ENCODE results near the gene RYR3. TPM values are rescaled to one million over a fixed set of nuclear protein-coding genes. Genes with fewer than 3 reads are reported as not detected.

RYR3 gene
- total and polyA plus RNA-seq, 2 donors (not counting 1 experiment from before 2014, with no cell fraction given): not detected

DNA sequence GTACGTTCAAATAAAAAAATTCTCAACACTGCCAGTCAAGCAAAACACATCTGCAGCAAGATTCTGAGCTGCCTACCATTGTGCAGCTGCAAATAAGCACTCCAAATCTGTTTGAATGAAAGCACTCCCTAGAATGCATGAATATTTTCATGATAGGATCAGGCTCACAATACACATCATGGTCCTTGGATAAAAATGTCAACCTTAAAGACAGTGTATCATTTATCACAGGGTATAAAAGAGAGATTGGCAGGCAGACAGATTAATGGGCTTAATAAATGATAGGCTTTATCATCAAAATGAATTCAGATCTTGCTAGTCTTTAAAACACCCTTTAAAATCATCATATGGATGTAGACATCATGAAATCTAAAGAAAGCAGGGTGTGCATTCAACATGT, 9.2 kb downstream of the RYR3 start:
- Histone ChIP-seq H3K4me3 (ENCODE audit: control extremely low read depth in 1 of 5, extremely low read depth in 1 of 5, insufficient read depth in 1 of 5, low read depth in 2 of 5, low read length in 4 of 5) (no peak overlapping the region), H3K27ac (ENCODE audit: low read length in 2 of 2) (no peak overlapping the region), H3K4me1 (ENCODE audit: control insufficient read depth in 2 of 2, insufficient read depth in 2 of 2, low read length in 2 of 2) (peaks cover 0 to 13% of the 10 kb centered on the region in 2 donors), H3K9me3 (ENCODE audit: control extremely low read depth in 1 of 3, control insufficient read depth in 2 of 3, insufficient read depth in 1 of 3, low read length in 2 of 3) (no peaks in the 10 kb centered on the region), H3K9ac (ENCODE audit: low read length) (no peak overlapping the region), H2AFZ (ENCODE audit: insufficient read depth, low read depth, low read length, poor library complexity, severe bottlenecking) (no peak overlapping the region), H3K4me2 (replicated peaks; ENCODE audit: low read depth, low read length, poor library complexity, severe bottlenecking) (no peak overlapping the region), H4K20me1 (ENCODE audit: control insufficient read depth, insufficient read depth, low read length, poor library complexity, severe bottlenecking) (no peaks in the 10 kb centered on the region), H3K36me3 (replicated peaks in 1 of 2; ENCODE audit: control extremely low read depth in 1 of 2, control insufficient read depth in 1 of 2, extremely low read depth in 1 of 2, insufficient read depth in 2 of 2, low read length in 1 of 2) (no peaks in the 10 kb centered on the region), H3K79me2 (ENCODE audit: control insufficient read depth, insufficient read depth, low read length) (no peaks in the 10 kb centered on the region), H3K27me3 (replicated peaks in 1 of 4; ENCODE audit: control extremely low read depth in 1 of 4, control insufficient read depth in 3 of 4, insufficient read depth in 4 of 4, low read length in 3 of 4) (peaks cover 0 to 7% (median 2%) of the 10 kb centered on the region in 4 experiments)
- DNase-seq (no peak), ATAC-seq (ENCODE audit: low read depth) (no peak)
- CTCF ChIA-PET: no interaction called here
- WGBS (ENCODE audit: insufficient coverage): no CpG with 5 or more reads among the region's 1 CpG
- Mint-ChIP-seq H3K4me1 (peaks cover 6% of the 10 kb centered on the region), H3K27ac (no peak overlapping the region), H3K4me3 (no peak overlapping the region), H3K9me3 (ENCODE audit: insufficient read depth) (no peaks in the 10 kb centered on the region), H3K27me3 (peaks cover 28% of the 10 kb centered on the region)
- POLR2A ChIA-PET: no interaction called here
- TF ChIP-seq EZH2 (IDR thresholded peaks at IDR 0.05; ENCODE audit: borderline replicate concordance, insufficient read depth, low read depth, low read length, poor library complexity, severe bottlenecking): no peak
- TF ChIP-seq, protein P1, sequence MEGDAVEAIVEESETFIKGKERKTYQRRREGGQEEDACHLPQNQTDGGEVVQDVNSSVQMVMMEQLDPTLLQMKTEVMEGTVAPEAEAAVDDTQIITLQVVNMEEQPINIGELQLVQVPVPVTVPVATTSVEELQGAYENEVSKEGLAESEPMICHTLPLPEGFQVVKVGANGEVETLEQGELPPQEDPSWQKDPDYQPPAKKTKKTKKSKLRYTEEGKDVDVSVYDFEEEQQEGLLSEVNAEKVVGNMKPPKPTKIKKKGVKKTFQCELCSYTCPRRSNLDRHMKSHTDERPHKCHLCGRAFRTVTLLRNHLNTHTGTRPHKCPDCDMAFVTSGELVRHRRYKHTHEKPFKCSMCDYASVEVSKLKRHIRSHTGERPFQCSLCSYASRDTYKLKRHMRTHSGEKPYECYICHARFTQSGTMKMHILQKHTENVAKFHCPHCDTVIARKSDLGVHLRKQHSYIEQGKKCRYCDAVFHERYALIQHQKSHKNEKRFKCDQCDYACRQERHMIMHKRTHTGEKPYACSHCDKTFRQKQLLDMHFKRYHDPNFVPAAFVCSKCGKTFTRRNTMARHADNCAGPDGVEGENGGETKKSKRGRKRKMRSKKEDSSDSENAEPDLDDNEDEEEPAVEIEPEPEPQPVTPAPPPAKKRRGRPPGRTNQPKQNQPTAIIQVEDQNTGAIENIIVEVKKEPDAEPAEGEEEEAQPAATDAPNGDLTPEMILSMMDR (IDR thresholded peaks at IDR 0.05): no peak
- intact Hi-C loops (cut with micrococcal nuclease): no loop called here

- Mint-ChIP-seq H3K9me3 (ENCODE audit: insufficient read depth) (peaks cover 3% of the 10 kb centered on the region), H3K27ac (no peak overlapping the region), H3K4me1 (peaks cover 6% of the 10 kb centered on the region), H3K27me3 (peaks cover 29% of the 10 kb centered on the region), H3K4me3 (no peak overlapping the region)
- CTCF ChIA-PET: no interaction called here
- Histone ChIP-seq H3K79me2 (ENCODE audit: control insufficient read depth, insufficient read depth, low read length) (no peaks in the 10 kb centered on the region), H3K4me3 (ENCODE audit: control extremely low read depth in 1 of 5, extremely low read depth in 1 of 5, insufficient read depth in 1 of 5, low read depth in 2 of 5, low read length in 4 of 5) (no peak overlapping the region), H2AFZ (ENCODE audit: insufficient read depth, low read depth, low read length, poor library complexity, severe bottlenecking) (no peak overlapping the region), H3K9ac (ENCODE audit: low read length) (no peak overlapping the region), H3K27me3 (replicated peaks in 1 of 4; ENCODE audit: control extremely low read depth in 1 of 4, control insufficient read depth in 3 of 4, insufficient read depth in 4 of 4, low read length in 3 of 4) (peaks cover 0 to 6% (median 2%) of the 10 kb centered on the region in 4 experiments), H3K4me1 (ENCODE audit: control insufficient read depth in 2 of 2, insufficient read depth in 2 of 2, low read length in 2 of 2) (peaks cover 0 to 13% of the 10 kb centered on the region in 2 donors), H3K27ac (ENCODE audit: low read length in 2 of 2) (no peak overlapping the region), H3K9me3 (ENCODE audit: control extremely low read depth in 1 of 3, control insufficient read depth in 2 of 3, insufficient read depth in 1 of 3, low read length in 2 of 3) (no peaks in the 10 kb centered on the region), H3K4me2 (replicated peaks; ENCODE audit: low read depth, low read length, poor library complexity, severe bottlenecking) (no peak overlapping the region), H3K36me3 (replicated peaks in 1 of 2; ENCODE audit: control extremely low read depth in 1 of 2, control insufficient read depth in 1 of 2, extremely low read depth in 1 of 2, insufficient read depth in 2 of 2, low read length in 1 of 2) (no peaks in the 10 kb centered on the region), H4K20me1 (ENCODE audit: control insufficient read depth, insufficient read depth, low read length, poor library complexity, severe bottlenecking) (no peaks in the 10 kb centered on the region)
- POLR2A ChIA-PET: no interaction called here
- intact Hi-C loops (cut with micrococcal nuclease): no loop called here
- TF ChIP-seq, protein P1 (IDR thresholded peaks at IDR 0.05): no peak
- TF ChIP-seq EZH2 (IDR thresholded peaks at IDR 0.05; ENCODE audit: borderline replicate concordance, insufficient read depth, low read depth, low read length, poor library complexity, severe bottlenecking): no peak
- 100% methylated on average over 1 of the region's 6 CpGs for WGBS (ENCODE audit: insufficient coverage)
- no peak for DNase-seq
- ATAC-seq (ENCODE audit: low read depth): no peak
Observed at GRCh38 chr15:33322091-33322490, 11.3 kb downstream of the RYR3 start.
